NB4 (cell line): ENCODE results near the gene TRDMT1.

ENCODE experiments used
- DNase-seq: peaks from one replicate; pipeline ENCODE4 v3.0.0; 2010; ENCODE audit warnings: low read depth
- H3K4me3 ChIP-seq: one replicate; pipeline ENCODE4 v1.5.1; 2011; ENCODE audit warnings: mild to moderate bottlenecking, low read depth, low read length, moderate library complexity
- MYC ChIP-seq: IDR thresholded peaks from 2 replicates; pipeline ENCODE4 v1.6.1; 2011; ENCODE audit warnings: low read depth, low read length
- POLR2A ChIP-seq: IDR thresholded peaks from 2 replicates; pipeline ENCODE4 v1.6.1; 2011; ENCODE audit warnings: mild to moderate bottlenecking; ENCODE audit not compliant: insufficient read length; ENCODE audit errors: extremely low read depth
- TF ChIP-seq, protein P1 (sequence below): IDR thresholded peaks from one replicate; pipeline ENCODE4 v1.5.1; 2012; ENCODE audit warnings: low read depth, low read length
- TF ChIP-seq, protein P2 (sequence below): IDR thresholded peaks from 2 replicates; pipeline ENCODE4 v1.6.1; 2011; ENCODE audit warnings: low read depth, low read length

Gene TRDMT1, protein sequence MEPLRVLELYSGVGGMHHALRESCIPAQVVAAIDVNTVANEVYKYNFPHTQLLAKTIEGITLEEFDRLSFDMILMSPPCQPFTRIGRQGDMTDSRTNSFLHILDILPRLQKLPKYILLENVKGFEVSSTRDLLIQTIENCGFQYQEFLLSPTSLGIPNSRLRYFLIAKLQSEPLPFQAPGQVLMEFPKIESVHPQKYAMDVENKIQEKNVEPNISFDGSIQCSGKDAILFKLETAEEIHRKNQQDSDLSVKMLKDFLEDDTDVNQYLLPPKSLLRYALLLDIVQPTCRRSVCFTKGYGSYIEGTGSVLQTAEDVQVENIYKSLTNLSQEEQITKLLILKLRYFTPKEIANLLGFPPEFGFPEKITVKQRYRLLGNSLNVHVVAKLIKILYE

DNA sequence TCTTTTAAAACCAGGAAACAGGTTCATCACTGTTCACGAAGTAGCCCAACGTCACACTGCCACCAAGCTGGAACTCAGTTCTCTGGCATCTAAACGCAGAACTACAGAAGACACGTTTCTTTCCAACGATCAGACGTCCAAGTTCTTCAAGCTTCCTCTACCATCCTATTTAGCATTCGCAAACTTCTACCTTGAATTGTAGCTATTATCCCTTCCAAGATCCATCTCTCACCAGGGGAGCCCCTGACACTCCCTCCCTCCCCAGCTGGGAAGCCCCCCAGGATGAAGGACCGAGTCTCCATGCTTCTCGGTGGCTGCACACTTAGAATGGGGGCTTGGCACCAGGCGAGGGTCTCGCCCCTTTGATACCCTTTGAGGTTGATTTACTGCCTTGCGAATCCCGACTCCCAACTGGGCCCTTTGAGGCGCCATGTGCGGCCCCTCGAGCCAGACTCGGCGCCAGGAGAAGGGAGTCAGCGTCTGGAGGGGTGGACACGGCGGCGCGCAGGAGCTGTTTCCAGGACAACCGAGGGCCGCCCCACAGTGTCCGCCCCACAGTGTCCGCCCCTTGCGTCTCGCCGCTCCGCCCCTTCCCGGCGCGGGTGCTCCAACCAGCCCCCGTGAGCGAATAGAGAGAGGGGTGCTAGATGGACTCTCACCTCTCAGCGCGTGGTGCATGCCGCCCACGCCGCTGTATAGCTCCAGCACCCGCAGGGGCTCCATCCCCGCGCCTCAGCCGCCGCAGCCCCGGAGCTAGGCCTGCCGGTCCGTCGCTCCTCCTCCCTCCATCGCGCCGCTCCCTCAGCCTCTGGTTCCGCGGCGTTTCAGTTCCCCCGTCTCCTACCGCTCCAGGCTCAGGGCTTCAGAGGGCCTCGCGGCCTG lies at the start of gene TRDMT1:
TRDMT1 (minus strand) TSS at position 761 of the 882 bp plus-strand sequence; CDS start at position 723, 38 bp downstream.
- TF ChIP-seq, protein P1, sequence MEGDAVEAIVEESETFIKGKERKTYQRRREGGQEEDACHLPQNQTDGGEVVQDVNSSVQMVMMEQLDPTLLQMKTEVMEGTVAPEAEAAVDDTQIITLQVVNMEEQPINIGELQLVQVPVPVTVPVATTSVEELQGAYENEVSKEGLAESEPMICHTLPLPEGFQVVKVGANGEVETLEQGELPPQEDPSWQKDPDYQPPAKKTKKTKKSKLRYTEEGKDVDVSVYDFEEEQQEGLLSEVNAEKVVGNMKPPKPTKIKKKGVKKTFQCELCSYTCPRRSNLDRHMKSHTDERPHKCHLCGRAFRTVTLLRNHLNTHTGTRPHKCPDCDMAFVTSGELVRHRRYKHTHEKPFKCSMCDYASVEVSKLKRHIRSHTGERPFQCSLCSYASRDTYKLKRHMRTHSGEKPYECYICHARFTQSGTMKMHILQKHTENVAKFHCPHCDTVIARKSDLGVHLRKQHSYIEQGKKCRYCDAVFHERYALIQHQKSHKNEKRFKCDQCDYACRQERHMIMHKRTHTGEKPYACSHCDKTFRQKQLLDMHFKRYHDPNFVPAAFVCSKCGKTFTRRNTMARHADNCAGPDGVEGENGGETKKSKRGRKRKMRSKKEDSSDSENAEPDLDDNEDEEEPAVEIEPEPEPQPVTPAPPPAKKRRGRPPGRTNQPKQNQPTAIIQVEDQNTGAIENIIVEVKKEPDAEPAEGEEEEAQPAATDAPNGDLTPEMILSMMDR = no peak
- TF ChIP-seq, protein P2, sequence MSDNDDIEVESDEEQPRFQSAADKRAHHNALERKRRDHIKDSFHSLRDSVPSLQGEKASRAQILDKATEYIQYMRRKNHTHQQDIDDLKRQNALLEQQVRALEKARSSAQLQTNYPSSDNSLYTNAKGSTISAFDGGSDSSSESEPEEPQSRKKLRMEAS = no peak
- TF ChIP-seq MYC (no peak; the same call in 1 of the 2 replicates), POLR2A (peak; percentile 43)
- peak; percentile 87 for DNase-seq
- H3K4me3 ChIP-seq = peak within 1 kb of the TSS; percentile 78

DNA sequence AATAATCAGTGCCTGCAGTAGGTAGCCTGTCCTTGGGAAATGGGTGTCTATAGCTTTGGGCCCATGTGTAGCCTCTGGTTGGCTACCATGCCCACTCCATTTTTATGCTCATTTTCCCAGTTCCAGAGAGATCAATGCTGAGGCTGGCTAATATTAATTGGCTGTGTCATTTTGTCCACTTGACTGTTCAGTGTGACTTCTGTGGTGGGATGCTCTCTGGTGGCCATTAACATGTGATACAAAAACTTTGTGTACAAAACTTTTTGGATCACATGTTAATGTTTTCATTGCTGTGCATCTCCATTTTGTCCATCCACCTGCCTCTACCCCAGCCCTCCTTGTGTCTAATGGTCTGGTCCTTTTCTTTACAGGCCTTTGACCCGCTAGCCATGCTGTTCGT lies 49.3 kb upstream of the TRDMT1 start:
- TF ChIP-seq, protein P2 = no peak
- TF ChIP-seq, protein P1 = no peak
- TF ChIP-seq MYC = no peak
- no peak for TF ChIP-seq POLR2A
- no peak for DNase-seq
- no peak overlapping the region for H3K4me3 ChIP-seq

DNA sequence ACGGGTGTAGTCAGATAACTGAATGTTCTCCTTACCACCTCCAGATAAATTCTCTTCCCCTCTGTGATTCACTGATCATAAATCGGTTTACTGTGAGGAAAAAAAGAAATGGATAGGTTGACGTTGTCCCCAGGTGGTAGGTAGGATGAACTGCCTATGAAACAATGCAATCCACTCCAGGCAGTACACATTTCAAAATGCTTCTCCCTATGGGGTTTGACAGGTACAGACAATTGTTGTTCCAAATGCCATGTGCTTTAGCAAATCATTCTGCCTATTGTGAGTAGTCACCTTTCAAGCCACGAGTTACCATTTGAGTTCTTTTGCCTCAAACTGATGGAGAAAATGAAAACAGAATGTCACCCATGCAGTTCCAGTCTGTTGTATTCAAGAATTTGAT lies 48.3 kb upstream of the TRDMT1 start:
- peak; percentile 27 for DNase-seq
- no peak overlapping the region for H3K4me3 ChIP-seq
- TF ChIP-seq, protein P2 = no peak
- TF ChIP-seq, protein P1 = peak; percentile 22

DNA sequence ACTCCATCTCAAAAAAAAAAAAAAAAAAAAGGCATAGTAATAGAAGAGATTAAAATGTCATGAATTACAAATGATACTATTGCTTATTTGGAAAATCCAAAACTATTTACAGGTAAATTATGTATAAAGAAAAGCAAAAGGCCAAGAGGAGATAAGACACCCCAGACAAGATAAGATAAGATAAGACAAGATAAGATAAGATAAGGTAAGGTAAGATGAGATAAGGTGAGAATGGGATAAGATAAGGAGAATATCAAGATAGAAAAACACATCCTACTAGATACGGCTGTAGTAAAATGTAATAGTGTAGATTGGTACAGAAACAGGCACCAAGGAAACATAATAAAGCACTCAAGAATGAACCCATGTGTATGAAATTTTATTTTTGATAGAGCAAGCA lies 47.5 kb upstream of the TRDMT1 start:
- no peak for DNase-seq
- H3K4me3 ChIP-seq = no peak overlapping the region
- TF ChIP-seq POLR2A (no peak), MYC (no peak)
- TF ChIP-seq, protein P1 = no peak

DNA sequence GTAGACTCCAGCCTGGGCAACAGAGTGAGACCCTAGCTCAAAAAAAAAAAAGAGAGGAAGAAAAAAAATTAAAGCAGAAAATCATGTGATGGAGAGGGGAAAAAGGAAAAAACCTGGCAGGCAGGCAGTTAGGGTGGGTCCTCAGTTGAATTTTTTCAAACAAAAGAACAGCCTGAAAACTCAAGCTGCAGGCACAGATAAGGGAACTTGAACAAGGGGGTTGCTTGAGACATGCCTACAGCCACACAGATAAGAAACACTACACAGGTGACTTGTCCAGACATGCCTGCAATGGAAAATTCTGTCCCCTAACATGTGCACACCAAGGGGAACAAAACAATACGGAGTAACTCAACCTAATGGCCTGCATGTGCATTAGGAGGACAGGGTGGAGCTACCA lies 45.7 kb upstream of the TRDMT1 start:
- TF ChIP-seq, protein P1 = no peak
- TF ChIP-seq, protein P2 = no peak
- TF ChIP-seq MYC = no peak
- TF ChIP-seq POLR2A = no peak
- DNase-seq = no peak
- no peak overlapping the region for H3K4me3 ChIP-seq
